Activated CD8-positive, alpha-beta memory T cell treated with anti-CD3 and anti-CD28 coated beads, Interleukin-2, amount 50 U/mL, for 1 hour (primary cell): ENCODE results near the gene IRF2BP1.
"Not testable (repeated sequence)": the region's sequence is repeated elsewhere in the genome, so short reads cannot be mapped to it uniquely, and the experiment has no call there.

Source experiments
- DNase-seq: peaks from one replicate; pipeline ENCODE4 v3.0.0-alpha.2; 2020; ENCODE audit errors: extremely low read depth

Gene IRF2BP1

GRCh38 chr19:45882652-45883585, 3.0 kb downstream of the IRF2BP1 start:
- DNase-seq, result no peak

GRCh38 chr19:45881909-45882528, 3.9 kb downstream of the IRF2BP1 start:
- DNase-seq, result no peak

GRCh38 chr19:45881082-45881908, 4.6 kb downstream of the IRF2BP1 start:
- DNase-seq, result no peak

- DNase-seq, result no peak
Observed at GRCh38 chr19:45879971-45880370, 6.0 kb downstream of the IRF2BP1 start.

- no peak for DNase-seq
Observed at GRCh38 chr19:45879055-45879454, 6.9 kb downstream of the IRF2BP1 start.

- DNase-seq, result no peak
Observed at GRCh38 chr19:45878043-45878794, 7.7 kb downstream of the IRF2BP1 start.

- no peak for DNase-seq
Observed at GRCh38 chr19:45876411-45877197, 9.3 kb downstream of the IRF2BP1 start.

GRCh38 chr19:45876161-45876410, 9.9 kb downstream of the IRF2BP1 start:
- DNase-seq, result no peak

- no peak for DNase-seq
Observed at GRCh38 chr19:45874620-45874966, 11.3 kb downstream of the IRF2BP1 start.

GRCh38 chr19:45873219-45873772, 12.6 kb downstream of the IRF2BP1 start:
- DNase-seq, result no peak

- no peak for DNase-seq
Observed at GRCh38 chr19:45872095-45872919, 13.6 kb downstream of the IRF2BP1 start.

- DNase-seq, result no peak
Observed at GRCh38 chr19:45870798-45871197, 15.1 kb downstream of the IRF2BP1 start.

- not testable (repeated sequence) for DNase-seq
Observed at GRCh38 chr19:45867241-45867640, 18.7 kb downstream of the IRF2BP1 start.

- DNase-seq, result no peak
Observed at GRCh38 chr19:45866400-45867176, 19.4 kb downstream of the IRF2BP1 start.

- DNase-seq, result no peak
Observed at GRCh38 chr19:45865269-45865948, 20.5 kb downstream of the IRF2BP1 start.

GRCh38 chr19:45864629-45865082, 21.3 kb downstream of the IRF2BP1 start:
- DNase-seq, result no peak

- DNase-seq, result no peak
Observed at GRCh38 chr19:45863840-45864628, 21.9 kb downstream of the IRF2BP1 start, which contains the start of gene FOXA3. Gene FOXA3, plus strand, starts transcription at chr19:45864326. Its CDS starts 131 bp downstream, at chr19:45864457.
